Measurements from ENCODE around the gene IQGAP2. TPM values are rescaled to one million over a fixed set of nuclear protein-coding genes. Genes with fewer than 3 reads are reported as not detected.

The IQGAP2 gene
- polyA plus RNA-seq, 3 donors = 5.6 to 17.8 (median 7.0) TPM

DNA sequence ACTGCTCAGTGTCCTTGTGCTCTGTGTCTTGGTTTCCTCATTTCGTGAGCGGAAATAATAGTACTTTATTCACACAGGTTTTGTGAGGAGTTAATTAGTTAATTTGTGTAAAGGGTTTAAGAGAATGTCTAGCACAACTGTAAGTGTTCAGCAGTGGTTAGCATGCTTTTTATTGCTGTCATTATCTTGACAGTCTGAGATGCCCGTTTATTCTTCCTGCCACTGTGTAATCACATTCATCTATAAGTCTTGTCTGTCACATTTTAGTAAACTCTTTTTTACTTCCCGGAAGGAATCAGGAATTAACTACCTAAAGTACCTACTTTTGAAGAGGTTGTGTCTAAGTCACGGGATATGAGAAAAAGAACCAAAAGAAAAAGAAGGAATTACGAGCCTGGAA is 38.0 kb downstream of the IQGAP2 start:
- H3K27ac ChIP-seq (ENCODE audit: low read depth, low read length) = no peak overlapping the region
- 81 to 90% (median 85%) methylated on average over 6 of the region's 6 CpGs for WGBS, 3 donors

GRCh38 chr5:76441890-76442673 is 39.0 kb downstream of the IQGAP2 start:
- no peak overlapping the region for H3K27ac ChIP-seq (ENCODE audit: low read depth, low read length)
- 66 to 91% (median 85%) methylated on average over 6 of the region's 6 CpGs for WGBS, 3 donors

GRCh38 chr5:76443066-76443800 is 40.1 kb downstream of the IQGAP2 start:
- H3K27ac ChIP-seq (ENCODE audit: low read depth, low read length) = no peak overlapping the region
- WGBS, 3 donors = 49 to 59% (median 57%) methylated on average over 4 of the region's 4 CpGs

DNA sequence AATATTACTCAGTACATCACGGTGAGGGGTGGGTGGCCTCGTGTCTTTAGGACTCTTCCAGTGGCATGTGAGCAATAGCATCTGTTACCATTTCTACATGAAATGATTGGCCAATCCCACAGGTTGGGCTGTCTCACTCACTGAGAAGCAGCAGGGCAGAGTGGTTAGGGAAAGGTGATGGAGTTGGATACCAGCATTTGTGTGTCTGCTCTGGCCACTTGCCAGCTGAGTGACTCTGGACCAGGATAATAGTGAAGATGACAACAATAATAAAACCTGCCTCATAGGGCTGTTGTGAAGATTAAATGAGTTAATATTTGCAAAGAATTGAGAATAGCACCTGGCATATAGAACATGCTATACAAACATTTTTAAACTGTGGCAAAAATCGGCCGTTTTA is 42.0 kb downstream of the IQGAP2 start:
- WGBS, 3 donors = 67 to 87% (median 78%) methylated on average over 4 of the region's 4 CpGs
- no peak overlapping the region for H3K27ac ChIP-seq (ENCODE audit: low read depth, low read length)

DNA sequence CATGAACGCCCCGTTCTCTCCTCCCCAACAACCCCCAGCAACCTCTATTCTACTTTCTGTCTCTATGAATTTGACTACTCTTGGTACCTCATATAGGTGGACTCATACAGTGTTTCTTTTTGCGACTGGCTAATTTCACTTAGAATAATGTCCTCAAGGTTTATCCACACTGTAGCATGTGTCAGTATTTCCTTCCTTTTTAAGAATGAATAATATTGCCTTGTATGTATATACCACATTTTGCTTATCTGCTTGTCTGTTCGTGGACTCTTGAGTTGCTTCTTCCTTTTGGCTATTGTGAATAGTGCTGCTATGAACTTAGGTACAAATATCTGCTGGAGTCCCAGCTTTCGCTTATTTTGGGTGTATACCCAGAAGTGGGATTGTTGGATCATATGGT is 42.7 kb downstream of the IQGAP2 start:
- H3K27ac ChIP-seq (ENCODE audit: low read depth, low read length) = no peak overlapping the region
- WGBS, 3 donors = 78 to 88% (median 81%) methylated on average over 5 of the region's 5 CpGs

DNA sequence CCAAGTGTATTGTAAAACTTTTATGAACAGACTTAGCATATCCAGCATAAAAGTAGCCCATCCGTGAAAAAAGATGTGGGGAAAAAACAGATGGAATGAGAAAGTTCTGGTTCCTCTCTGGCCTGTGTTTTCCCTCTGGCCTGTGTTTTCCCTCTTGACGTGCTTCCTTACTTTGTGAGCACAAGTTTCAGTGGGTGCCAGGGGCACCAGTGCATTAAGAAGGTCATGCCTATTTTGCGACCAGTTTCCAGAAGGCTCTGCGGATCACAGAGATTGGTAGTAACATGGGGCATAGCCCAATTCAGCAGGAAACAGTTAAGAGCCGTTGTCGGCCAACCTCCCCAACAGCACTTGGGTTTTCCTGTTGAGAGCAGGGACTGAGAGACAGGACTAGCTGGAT is 43.7 kb downstream of the IQGAP2 start:
- H3K27ac ChIP-seq (ENCODE audit: low read depth, low read length) = no peak overlapping the region
- WGBS, 3 donors = 69 to 95% (median 79%) methylated on average over 6 of the region's 6 CpGs

DNA sequence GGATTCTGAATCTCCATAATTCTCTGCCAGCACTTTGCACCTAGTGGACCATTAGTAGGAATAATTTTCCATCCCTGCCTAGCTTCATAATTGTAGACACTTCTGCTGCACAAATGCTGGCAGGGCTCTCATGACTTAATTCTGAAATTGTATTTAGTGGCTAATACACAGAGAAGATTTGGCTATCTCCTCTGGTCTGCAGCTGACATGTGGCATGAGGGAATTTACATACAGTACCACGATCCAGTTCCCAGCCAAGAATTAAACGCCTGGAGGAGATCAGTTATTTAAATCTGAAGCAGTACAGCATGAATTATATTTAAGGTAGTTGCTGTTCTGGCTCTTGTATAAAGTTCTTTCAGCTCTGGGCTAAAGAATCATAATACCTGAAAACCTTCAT is 46.5 kb downstream of the IQGAP2 start:
- H3K27ac ChIP-seq (ENCODE audit: low read depth, low read length) = no peak overlapping the region
- WGBS, 3 donors = 21 to 38% (median 27%) methylated on average over 2 of the region's 2 CpGs

- no peak overlapping the region for H3K27ac ChIP-seq (ENCODE audit: low read depth, low read length)
- WGBS, 3 donors = 17 to 36% (median 22%) methylated on average over 3 of the region's 3 CpGs
Measured at GRCh38 chr5:76450054-76450453, 47.0 kb downstream of the IQGAP2 start.

DNA sequence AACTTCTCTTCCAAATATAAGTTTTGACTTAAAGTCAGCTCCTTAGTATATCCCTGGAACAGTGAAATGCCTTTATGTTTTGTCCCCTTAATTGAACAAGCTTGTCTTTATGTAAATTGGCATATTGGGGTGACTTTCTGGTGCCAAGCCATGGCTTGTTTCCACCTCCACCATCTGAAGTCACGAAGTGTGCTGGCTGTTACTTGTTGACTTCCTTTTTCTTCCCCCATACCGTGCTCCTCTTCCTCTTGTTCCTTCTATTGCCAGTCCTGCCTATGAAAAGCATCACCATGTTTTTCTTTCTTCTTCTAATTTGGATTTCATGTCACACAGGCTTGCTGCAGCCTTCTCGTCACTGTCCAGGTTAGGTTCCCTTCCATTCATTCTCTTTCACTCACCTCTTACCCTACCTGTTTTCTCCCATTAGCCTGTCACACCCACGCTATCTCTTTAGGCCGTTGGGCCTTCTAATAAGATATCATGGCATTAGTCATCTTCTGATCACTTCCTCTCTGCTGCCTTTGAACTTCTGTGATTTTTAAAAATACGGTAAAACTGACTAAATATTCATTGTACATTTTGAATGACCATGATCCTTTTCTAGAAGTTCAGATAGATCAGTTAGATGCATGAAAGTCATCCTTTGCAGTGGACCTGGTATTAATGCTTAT is 48.1 kb downstream of the IQGAP2 start:
- 61 to 68% (median 65%) methylated on average over 6 of the region's 6 CpGs for WGBS, 3 donors
- no peak overlapping the region for H3K27ac ChIP-seq (ENCODE audit: low read depth, low read length)

- H3K27ac ChIP-seq (ENCODE audit: low read depth, low read length) = no peak overlapping the region
- WGBS, 3 donors = 48 to 61% (median 51%) methylated on average over 4 of the region's 4 CpGs
Measured at GRCh38 chr5:76455531-76456133, 52.5 kb downstream of the IQGAP2 start.

DNA sequence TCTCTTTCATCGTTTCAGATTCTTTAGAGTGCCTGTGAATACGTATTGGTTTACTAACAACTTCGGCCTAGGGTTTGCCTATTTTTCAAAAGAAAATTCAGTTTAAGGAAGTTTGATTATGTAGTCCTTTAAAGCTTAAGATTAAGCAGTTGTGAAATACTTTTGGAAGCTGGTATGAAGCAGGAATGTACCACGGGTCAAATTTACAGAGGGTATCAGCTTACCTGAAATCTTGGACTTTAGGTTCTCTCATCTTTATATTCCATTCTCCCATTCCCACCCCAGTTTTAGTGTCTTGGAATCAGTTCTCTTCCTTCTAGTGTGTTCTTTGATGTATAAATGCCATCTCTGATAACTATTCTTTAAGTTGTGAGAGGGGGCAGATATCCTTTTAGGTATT is 53.2 kb downstream of the IQGAP2 start:
- H3K27ac ChIP-seq (ENCODE audit: low read depth, low read length) = no peak overlapping the region
- WGBS, 3 donors = 68 to 77% (median 70%) methylated on average over 4 of the region's 4 CpGs

DNA sequence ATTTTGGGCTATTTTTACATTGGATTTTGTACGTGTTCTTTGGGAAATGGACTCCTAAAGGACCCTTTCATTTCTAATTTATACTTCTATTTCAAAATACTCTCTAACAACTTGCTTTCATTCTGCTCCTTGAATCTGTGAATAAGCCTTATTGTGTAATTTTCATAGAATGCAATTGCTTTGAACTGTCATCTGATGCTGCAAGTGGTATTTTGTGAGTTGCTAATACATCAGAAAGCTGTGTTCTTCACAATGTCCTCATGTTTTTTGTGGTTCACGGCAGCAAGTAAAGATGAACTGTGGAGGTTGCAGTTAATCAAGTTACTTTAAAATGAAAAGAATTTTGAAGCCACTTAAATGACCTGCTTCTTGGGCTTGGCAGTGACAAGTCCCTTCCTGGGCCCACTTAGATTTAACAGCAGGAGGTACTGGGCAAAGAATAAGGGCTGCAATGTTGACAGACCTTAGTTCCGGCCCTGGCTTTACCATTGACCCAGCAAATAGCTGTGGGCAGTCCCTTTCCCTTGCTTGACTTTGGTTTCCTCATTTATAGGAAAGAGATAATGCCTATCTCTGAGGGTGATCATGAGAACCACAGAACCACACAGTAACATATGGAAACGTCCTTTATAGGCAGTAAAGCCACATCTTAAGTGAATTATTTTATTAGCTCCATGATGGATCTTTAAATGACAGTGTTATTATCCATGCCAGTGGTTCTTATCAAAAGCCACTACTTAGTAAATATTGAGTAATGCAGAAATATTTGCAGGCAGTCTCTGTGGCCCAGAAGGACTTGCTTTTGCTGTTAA is 54.8 kb downstream of the IQGAP2 start:
- 52 to 56% (median 54%) methylated on average over 4 of the region's 4 CpGs for WGBS, 3 donors
- no peak overlapping the region for H3K27ac ChIP-seq (ENCODE audit: low read depth, low read length)

DNA sequence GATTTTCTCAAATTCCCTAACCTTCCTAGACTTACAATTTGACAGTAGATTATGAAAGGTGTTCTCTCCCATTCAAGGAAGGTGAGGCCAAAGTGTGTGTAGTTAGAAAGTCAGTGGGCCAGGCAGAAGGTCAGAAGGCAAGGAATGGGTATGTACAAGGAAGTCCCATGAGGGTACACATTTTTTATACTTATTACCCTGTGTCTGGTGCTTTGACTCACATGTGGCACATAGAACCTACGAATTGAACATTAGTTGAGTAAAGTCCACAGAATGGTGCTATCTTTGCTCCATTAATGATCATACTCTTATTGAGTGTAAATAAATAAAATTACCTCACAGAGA is 55.4 kb downstream of the IQGAP2 start:
- 30 to 80% (median 67%) methylated on average over 1 of the region's 1 CpG for WGBS, 3 donors
- no peak overlapping the region for H3K27ac ChIP-seq (ENCODE audit: low read depth, low read length)

- no peak overlapping the region for H3K27ac ChIP-seq (ENCODE audit: low read depth, low read length)
- 55 to 92% (median 89%) methylated on average over 3 of the region's 3 CpGs for WGBS, 3 donors
Measured at GRCh38 chr5:76460104-76460503, 57.0 kb downstream of the IQGAP2 start.

DNA sequence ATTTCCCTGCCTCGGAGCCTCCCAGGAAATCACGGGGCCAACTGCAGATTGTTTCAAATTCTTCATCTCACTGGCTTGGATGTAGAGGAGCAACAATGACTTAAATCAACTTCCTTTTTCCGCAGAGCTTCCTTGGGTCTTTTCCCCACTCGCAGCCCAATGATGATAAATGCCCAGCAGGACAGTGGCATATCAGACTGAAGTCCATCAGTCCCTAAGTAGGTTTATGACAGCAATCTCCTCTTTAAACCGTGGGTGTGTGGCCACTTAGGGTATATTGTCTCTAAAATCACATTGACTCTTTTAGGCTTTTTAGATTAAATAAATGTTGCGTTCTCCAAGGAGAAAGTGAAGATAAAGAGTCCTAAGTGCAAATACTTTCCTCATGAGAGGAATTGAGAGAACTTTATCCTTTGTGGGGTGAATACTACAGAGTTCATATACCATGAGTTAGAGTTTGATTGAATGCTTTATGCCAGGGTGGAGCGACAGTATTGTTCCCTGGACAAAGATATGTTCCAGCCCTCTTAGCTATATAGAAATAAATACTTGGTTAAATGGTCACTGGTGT is 59.1 kb downstream of the IQGAP2 start:
- WGBS, 3 donors = 63 to 82% (median 74%) methylated on average over 7 of the region's 7 CpGs
- no peak overlapping the region for H3K27ac ChIP-seq (ENCODE audit: low read depth, low read length)

GRCh38 chr5:76467216-76467615 is 64.1 kb downstream of the IQGAP2 start:
- H3K27ac ChIP-seq (ENCODE audit: low read depth, low read length) = no peak overlapping the region
- WGBS, 3 donors = 72 to 95% (median 73%) methylated on average over 1 of the region's 1 CpG

GRCh38 chr5:76468635-76469425 is 65.7 kb downstream of the IQGAP2 start:
- no peak overlapping the region for H3K27ac ChIP-seq (ENCODE audit: low read depth, low read length)
- WGBS, 3 donors = 67 to 93% (median 78%) methylated on average over 12 of the region's 12 CpGs
